ENCODE data around the gene PRELID3B. TPM values are rescaled to one million over a fixed set of nuclear protein-coding genes. Genes with fewer than 3 reads are reported as not detected.

PRELID3B gene
- total RNA-seq, 4 donors from 2014 or later = 25.4 to 42.2 (median 32.8) TPM

DNA sequence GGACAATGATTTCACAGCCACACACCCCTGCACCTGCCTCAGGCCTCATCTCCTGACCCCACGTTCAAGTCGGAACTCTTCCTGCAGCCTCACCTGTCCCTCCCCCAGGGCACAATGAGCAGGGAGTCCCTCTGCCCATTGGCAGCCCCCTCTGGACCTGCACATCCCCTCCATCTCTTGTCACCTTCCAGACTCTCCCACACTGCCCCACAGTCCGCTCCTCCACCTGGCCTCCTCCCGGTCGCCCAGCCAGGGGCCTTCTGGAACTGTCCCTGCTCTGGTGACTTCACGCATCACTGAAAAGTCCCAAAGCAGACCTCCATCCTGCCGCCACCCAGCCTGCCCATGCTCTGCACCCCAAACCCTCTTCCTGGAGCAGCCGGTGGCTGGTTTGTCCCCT, 40.2 kb downstream of the PRELID3B start:
- peaks cover 33% of the 10 kb centered on the region for H3K4me1 ChIP-seq
- DNase-seq (ENCODE audit: low spot score in 2 of 2) = no peak
- H3K36me3 ChIP-seq = peaks cover 41% of the 10 kb centered on the region
- H3K9me3 ChIP-seq = no peaks in the 10 kb centered on the region
- TF ChIP-seq EP300 (IDR thresholded peaks at IDR 0.05) (no peak), POLR2AphosphoS5 (IDR thresholded peaks at IDR 0.05) (no peak), POLR2A (IDR thresholded peaks at IDR 0.05) (no peak)
- TF ChIP-seq, protein P1, sequence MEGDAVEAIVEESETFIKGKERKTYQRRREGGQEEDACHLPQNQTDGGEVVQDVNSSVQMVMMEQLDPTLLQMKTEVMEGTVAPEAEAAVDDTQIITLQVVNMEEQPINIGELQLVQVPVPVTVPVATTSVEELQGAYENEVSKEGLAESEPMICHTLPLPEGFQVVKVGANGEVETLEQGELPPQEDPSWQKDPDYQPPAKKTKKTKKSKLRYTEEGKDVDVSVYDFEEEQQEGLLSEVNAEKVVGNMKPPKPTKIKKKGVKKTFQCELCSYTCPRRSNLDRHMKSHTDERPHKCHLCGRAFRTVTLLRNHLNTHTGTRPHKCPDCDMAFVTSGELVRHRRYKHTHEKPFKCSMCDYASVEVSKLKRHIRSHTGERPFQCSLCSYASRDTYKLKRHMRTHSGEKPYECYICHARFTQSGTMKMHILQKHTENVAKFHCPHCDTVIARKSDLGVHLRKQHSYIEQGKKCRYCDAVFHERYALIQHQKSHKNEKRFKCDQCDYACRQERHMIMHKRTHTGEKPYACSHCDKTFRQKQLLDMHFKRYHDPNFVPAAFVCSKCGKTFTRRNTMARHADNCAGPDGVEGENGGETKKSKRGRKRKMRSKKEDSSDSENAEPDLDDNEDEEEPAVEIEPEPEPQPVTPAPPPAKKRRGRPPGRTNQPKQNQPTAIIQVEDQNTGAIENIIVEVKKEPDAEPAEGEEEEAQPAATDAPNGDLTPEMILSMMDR (IDR thresholded peaks at IDR 0.05) = no peak
- no peak overlapping the region for H3K27ac ChIP-seq
- no peaks in the 10 kb centered on the region for H3K27me3 ChIP-seq
- H3K4me3 ChIP-seq = no peak overlapping the region
- WGBS = 88% methylated on average over 7 of the region's 8 CpGs

- Histone ChIP-seq H3K9me3 (no peaks in the 10 kb centered on the region), H3K27me3 (no peaks in the 10 kb centered on the region), H3K27ac (no peak overlapping the region), H3K36me3 (peaks cover 49% of the 10 kb centered on the region), H3K4me1 (peaks cover 30% of the 10 kb centered on the region), H3K4me3 (no peak overlapping the region)
- TF ChIP-seq, protein P1 (IDR thresholded peaks at IDR 0.05) = no peak
- TF ChIP-seq POLR2AphosphoS5 (IDR thresholded peaks at IDR 0.05) = no peak
- TF ChIP-seq EP300 (IDR thresholded peaks at IDR 0.05) = no peak
- no peak for TF ChIP-seq POLR2A (IDR thresholded peaks at IDR 0.05)
- 90% methylated on average over 25 of the region's 27 CpGs for WGBS
- no peak for DNase-seq (ENCODE audit: low spot score in 2 of 2)
Measured at GRCh38 chr20:59001449-59002171, 41.0 kb downstream of the PRELID3B start.

DNA sequence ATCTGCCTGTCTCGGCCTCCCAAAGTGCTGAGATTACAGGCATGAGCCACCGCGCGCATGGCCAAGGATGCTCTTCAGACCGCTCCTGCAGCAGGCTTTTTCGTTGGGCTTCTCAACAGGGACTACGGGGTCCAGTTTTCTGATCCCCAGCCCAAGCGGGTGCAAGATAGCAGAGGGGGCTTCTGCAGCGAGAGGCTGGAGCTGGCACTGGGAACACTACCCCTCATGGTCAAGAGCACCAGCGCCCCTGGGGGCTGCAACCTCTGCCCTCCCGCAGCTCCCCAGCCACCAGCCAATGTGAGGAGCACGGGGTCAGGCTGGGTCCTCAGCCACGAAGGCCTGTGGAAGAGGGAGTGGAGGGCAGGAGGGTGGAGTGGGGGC, 41.5 kb downstream of the PRELID3B start:
- Histone ChIP-seq H3K9me3 (no peaks in the 10 kb centered on the region), H3K27me3 (no peaks in the 10 kb centered on the region), H3K27ac (no peak overlapping the region), H3K4me1 (peaks cover 25% of the 10 kb centered on the region), H3K36me3 (peaks cover 55% of the 10 kb centered on the region), H3K4me3 (no peak overlapping the region)
- TF ChIP-seq POLR2A (IDR thresholded peaks at IDR 0.05) = no peak
- no peak for TF ChIP-seq POLR2AphosphoS5 (IDR thresholded peaks at IDR 0.05)
- TF ChIP-seq, protein P1 (IDR thresholded peaks at IDR 0.05) = no peak
- TF ChIP-seq EP300 (IDR thresholded peaks at IDR 0.05) = no peak
- no peak for DNase-seq (ENCODE audit: low spot score in 2 of 2)
- WGBS = 91% methylated on average over 11 of the region's 13 CpGs

DNA sequence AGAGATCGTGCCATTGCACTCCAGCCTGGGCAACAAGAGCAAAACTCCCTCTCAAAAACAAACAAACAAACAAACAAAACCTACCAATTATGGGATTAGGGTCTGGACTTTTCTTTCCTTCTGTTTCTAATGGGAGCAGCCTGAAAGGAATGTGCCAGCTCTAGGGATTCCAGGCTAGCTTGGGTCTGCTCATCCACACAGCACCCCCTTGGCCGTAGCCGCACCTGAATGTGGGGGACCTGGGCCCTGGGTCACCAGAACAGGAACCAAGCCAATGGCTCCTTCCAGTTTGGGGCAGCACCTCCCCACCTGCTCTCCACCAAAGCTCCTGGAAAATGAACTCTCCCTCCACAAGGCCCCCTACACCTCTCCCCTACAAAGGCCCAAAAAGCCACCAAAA, 42.3 kb downstream of the PRELID3B start:
- 67% methylated on average over 3 of the region's 3 CpGs for WGBS
- peaks cover 62% of the 10 kb centered on the region for H3K36me3 ChIP-seq

GRCh38 chr20:58998656-58999055, 43.9 kb downstream of the PRELID3B start:
- Histone ChIP-seq H3K4me1 (peaks cover 3% of the 10 kb centered on the region), H3K4me3 (no peak overlapping the region), H3K27me3 (no peaks in the 10 kb centered on the region), H3K36me3 (peaks cover 78% of the 10 kb centered on the region), H3K27ac (no peak overlapping the region), H3K9me3 (no peaks in the 10 kb centered on the region)
- DNase-seq (ENCODE audit: low spot score in 2 of 2) = no peak
- 94% methylated on average over 11 of the region's 11 CpGs for WGBS
- TF ChIP-seq POLR2AphosphoS5 (IDR thresholded peaks at IDR 0.05) (no peak), POLR2A (IDR thresholded peaks at IDR 0.05) (no peak), EP300 (IDR thresholded peaks at IDR 0.05) (no peak)
- TF ChIP-seq, protein P1 (IDR thresholded peaks at IDR 0.05) = no peak

More for the DNA sequence above, 42.3 kb downstream of the PRELID3B start:
- DNase-seq (ENCODE audit: low spot score in 2 of 2) = no peak
- no peaks in the 10 kb centered on the region for H3K9me3 ChIP-seq
- no peaks in the 10 kb centered on the region for H3K27me3 ChIP-seq
- TF ChIP-seq POLR2AphosphoS5 (IDR thresholded peaks at IDR 0.05) (no peak), EP300 (IDR thresholded peaks at IDR 0.05) (no peak), POLR2A (IDR thresholded peaks at IDR 0.05) (no peak)
- TF ChIP-seq, protein P1 (IDR thresholded peaks at IDR 0.05) = no peak
- no peak overlapping the region for H3K27ac ChIP-seq
- H3K4me3 ChIP-seq = no peak overlapping the region
- H3K4me1 ChIP-seq = peaks cover 17% of the 10 kb centered on the region

Measured in suprapubic skin (tissue), 4 donors.